SKM-1 (cell line): ENCODE results near the gene FRRS1L.
"Not testable (repeated sequence)": the region's sequence is repeated elsewhere in the genome, so short reads cannot be mapped to it uniquely, and the experiment has no call there.

ENCODE experiments used
- DNase-seq: peaks from one replicate; lab custom pipeline; 2025; ENCODE audit not compliant: unreplicated experiment; lab: John Stamatoyannopoulos, UW

FRRS1L gene

DNA sequence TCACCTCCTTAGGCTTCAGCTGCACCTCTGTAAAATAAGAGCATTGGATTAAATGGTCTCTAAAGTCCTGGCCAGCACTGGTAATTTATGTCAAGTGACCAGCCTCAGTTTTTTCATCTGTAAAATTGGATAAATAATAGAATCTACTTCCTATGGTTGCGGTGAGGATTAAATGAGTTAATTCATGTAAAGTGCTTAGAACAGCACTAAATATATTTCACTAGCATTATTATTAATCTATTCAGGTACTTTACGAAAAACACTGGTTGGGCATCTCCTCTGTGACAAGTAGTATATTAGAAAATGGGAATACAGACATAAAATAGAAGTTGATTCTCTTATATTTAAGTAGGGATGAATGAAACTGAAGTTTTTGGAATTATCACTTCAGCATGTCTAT, 33.5 kb downstream of the FRRS1L start:
- no peak for DNase-seq

DNA sequence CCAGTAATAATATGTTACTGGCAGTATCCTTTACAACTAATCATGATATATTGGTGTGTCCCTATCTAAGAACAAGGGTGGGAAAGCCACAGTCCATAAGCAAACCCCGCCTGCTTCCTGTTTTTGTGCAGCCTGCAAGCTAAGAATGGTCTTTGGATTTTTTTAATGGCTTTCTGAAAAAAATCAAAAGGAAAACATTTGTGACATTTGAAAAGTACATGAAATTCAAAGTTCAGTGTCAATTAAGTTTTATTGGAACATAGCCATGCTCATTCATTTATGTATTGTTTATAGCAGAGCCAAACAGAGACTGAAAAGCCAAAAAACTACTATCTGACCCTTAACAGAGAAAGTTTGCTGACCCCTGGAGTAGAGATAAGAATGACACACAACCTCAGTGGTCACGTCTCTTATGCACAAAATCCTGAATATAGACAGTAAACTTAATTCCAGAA, 34.5 kb downstream of the FRRS1L start:
- DNase-seq: no peak

DNA sequence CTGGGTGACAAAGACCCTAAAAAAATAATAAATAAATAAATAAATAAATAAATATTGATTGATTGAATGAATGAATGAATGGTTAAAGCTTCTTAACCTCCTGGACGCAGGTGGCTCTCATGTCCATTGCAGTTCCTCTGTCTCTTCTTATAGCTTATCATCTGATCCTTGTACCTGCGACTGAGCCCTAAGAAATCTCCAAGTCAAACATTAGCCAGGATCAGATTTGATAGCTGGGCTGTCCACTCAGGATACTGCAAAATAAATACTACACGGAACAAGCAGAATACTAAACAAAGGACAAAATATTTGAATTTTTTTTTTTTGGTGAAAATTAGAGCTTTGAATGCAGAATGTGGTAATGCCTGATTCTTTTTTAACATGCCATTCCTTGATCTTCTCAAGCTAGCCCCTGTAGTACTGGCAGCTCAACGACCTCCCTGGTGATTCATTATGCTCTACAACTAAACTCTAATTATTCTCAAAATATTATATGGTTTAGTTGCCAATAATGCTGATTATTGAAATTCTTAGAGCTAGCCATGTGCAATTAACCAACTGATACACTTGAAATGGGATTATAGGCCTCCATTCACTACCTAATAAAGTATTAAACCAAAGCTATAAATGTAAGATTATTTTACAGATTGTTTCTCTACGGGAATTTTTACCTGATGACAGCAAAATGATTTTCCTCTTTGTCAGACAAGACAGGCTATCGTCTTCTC, 37.4 kb downstream of the FRRS1L start:
- no peak for DNase-seq

DNA sequence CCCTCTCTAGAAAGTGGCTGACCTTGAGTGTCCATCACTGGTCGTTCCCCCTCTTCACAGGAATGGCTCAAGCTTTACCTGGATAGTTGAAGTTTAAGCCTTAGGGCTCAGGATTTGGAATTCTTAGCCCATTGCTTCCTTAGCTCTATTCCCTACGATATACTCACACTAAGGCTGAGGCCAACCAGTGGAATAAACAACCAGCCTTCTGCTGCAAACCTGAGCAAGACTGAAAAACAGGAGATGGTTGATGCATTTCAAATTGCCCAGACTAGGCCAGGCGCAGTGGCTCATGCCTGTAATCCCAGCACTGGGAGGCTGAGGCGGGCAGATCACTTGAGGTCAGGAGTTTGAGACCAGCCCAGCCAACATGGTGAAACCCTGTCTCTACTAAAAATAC, 40.4 kb downstream of the FRRS1L start:
- not testable (repeated sequence) for DNase-seq

DNA sequence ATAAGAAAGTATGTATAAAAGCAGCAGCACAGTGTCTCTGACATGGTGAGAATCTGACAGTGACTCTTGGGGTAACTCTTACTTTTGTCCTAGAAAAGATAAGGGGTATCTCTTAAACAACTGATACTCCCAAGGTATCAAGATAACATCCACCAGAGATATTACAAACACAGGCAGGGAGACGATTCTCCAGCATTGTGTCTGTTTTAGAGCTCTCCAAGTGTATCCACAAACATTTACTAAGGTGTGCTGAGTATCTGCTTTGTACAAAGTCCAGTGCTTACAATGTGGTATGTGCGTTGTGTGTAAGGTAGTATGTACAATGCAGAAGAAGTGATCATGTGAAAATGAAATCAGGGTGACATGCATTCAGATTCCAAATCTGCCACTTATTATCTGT, 42.9 kb downstream of the FRRS1L start:
- DNase-seq: no peak

DNA sequence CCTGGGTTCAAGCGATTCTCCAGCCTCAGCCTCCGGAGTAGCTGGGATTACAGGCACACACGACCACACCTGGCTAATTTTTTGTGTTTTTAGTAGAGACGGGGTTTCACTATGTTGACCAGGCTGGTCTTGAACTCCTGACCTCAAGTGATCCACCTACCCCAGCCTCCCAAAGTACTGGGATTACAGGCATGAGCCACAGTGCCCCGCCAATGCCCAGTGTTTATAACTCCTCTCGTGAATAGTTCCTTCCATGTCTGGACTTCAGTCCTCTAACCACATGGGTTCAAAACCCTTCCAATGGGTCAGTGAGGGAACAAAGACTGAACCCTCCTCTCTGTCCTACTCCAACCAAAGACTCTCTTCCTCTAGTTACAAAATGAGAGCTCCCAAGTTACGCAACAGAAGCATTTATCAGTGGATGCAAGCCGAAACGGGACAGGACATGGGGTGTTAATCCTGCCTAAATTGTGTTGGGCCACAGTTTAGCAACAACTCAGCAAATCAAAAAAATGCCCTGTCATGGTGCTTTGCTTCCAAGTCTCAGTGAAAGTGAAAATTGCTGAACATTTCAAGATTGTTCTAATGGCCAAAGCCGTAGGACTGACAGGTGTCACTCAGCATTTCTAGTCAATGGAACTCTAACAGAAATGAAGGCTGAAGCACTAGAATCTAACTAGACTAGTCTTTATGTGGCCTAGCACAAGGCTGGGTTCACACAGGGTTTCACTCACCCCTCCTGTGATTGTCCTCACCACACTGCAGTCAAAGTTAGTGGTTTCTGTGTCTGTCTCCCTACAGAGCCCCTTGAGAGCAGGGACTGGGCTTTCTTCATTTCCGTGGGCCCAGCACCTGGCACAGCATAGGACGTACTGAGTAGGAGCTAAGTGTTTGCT, 44.1 kb downstream of the FRRS1L start:
- DNase-seq: no peak

DNA sequence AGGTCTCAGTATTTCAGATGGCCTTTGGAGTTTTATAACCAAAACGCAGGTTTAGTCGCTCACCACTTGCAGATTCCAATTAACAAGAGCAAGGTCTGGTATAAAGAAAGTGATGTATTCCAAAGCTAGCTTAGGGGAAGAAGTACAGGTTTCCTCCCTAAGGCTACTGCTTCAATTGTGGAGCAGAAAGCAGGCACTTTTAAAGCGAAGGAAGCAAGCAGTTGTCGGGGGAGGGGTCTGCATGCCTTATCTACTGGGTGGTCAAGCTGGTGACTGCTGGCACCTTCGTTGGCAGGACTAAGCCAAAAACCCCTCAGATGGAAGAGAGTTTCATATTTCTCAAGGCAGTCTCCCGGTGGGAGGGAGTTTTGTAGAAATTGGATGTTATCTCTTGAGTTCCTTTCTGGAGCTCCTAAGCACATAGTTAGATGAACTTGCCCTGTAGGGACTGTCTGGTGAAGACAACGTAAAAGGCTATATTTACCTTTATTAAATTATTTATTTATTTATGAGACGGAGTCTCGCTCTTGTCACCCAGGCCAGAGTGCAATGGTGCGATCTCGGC, 45.7 kb downstream of the FRRS1L start:
- DNase-seq: no peak

DNA sequence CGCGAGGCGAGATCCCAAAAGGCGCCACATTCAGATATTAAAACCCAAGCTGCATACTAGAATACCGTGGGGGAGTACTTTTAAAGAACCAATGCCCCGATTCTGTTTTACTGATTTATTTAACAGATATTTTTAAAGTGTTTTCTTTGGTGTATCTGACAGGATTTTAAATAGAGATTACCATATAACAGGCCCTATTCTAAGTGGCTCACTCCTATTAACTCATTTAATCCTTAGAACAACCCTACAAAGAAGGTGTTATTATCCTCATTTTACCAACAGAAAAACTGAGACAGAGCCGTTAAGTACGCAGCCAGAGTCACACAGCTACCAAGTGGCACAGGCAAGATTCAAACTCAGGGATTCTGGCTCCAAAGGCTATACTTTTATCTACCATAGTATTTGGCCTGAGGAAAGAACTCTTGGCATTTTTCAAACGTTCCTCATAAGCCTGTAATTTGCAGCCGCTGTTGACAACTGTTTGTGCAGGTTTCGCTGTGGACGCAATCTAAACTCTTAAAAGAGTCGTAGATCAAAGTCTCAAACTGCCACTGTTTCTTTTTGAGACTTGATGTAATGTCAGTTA, 46.8 kb downstream of the FRRS1L start:
- DNase-seq: no peak

DNA sequence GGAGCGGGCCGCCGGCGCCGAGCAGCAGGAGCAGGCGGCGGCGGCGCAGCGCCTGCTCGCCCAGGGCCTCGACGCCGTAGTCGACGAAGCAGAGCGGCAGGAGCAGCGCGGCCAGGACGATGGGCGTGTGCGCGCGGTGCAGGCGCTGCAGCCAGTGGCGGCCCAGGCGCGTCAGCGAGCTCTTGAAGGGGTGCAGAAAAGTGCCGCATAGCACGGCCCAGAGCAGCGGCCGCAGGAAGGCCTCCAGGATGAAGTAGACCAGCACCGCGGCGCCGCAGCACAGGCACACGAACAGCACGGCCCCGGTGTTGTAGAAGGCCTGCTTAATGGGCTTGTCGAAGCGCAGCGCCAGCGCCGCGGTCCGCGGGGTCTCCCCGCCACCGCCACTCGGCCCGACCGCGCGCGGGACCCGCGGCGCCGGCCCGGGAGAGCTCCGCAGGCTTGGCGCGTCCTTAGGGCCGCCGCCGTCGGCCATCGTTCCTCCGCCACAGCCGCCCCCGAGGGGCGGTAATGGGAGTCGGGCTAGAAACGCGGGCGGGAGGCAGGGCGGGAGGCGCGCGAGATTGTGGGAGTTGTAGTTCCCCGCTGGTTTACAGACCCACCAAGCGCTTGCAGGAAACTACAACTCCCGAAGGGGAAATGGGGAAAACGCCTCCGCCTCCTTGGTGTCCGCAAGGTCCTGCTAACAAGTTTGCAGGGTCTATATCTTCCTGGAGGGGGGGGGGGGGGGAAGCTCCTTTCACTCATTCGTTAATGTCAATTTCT, 47.4 kb downstream of the FRRS1L start, which contains the start of gene TMEM245:
TMEM245 (minus strand) TSS at position 509 of the 765 bp plus-strand sequence; CDS start at position 475, 34 bp downstream.
- DNase-seq: peak; percentile 41

DNA sequence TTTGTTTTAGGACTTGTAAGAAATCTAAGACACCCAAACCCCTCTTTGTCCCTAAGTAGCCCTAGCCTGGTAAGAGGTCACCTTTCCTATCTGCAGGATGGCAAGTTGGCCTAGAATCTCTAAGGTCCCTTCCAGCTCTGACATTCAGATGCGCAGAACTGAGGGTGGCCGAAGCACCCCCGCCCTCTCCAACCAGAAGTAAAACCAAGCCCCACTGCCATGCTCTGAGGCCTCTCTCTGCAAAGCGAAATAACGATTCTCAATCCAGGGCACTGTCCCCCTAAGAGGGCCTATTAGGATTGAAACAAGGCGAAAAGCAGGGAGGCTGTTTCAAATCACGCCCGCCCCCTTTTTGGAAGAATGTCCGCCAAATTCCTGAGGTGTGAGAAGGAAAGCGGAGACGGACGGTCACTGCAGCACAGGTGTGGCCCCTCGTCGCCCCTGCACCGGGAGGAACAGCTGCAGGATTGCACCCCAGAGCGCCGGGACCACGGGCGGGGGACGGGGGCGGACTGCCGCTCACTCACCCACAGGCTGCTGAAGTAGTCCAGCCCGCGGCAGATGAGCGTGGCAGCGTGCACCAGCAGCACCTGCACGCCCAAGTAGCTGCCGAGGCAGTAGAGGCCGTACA, 48.1 kb downstream of the FRRS1L start:
- no peak for DNase-seq

DNA sequence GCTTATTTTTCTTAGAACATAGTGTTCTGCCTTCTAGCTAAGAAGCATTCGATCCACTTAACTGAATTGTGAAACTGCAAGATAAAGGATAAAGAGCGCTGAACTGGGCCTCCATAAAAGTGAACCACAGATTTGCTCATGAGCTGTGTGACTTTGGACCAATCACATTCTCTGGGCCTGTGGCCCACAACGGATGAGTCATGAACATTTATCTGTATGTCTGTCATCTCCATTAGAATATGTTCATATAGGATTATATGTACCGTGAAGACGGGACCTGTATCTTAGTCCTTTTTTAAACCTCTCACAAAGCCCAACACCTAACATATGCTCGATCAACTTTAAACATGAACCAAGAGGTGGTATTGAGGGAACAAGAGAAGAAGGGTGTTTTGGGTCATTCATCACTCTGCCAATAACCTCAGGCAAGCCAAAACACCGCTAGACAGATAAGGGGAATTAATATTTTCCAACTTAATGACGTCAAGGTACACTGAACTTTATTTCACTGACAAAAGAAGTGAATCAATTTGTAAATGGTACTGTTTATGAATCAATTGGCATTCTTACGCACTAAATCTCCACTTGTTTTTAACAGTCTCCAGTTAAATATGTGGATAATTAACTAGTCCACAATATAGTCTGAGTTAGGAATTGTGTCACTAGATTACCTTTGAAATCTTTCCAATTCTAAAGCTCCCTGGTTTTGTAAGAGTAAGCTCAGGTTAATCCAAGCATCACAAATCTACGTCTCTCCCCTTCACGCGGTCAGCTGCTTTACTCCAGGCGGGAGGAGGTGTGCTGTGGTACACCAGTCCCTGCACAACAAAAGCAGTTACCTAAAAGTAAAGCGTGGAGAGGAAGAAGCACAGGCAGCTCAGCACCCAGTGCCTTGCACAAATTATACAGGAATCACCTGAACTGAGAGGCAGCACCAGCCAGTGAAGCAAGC, 48.9 kb downstream of the FRRS1L start:
- no peak for DNase-seq

DNA sequence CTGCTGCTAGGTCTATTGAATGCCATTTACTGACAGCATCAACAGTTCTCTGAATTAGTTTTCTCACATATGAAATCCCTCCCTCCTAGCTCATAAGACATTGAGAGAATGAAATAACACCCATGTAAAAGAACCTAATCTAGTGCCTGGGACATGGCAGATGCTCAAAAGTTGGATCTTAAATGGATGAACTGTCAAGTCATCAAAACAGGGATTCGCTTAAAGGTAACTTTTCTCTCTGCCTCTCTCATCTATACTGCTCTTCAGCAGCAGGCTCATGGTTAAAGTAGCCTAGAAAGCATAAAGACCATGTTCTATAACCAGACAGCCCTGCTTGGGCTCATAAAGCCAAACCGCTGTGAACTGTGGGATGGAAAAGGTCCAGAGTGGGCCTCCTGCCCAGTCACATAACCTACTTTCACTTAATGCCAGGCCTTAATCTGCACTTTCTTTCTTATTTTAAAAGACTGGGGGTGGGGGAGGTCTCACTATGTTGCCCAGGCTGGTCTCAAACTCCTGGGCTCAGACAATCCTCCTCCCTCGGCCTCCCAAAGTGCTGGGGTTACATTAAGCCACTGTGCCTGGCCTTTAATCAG, 51.0 kb downstream of the FRRS1L start:
- no peak for DNase-seq

DNA sequence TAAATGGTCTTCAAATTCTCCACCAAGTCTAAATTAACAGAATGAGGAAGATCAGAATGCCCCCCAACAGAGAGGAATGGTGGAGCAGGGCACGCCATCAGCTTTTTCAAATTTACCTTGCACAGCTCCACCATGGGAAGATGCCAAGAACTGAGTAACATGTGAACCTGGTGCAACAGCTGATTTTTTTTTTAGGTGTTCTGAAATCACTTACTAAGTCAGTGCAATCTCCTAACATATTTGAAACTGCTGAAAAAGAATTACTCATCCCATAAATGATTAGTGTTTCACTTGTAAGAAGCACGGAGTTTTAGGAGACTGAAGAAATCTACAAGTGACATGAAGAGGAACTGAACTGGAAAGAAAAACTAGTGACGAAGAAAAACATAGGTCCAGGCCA, 52.4 kb downstream of the FRRS1L start:
- DNase-seq: no peak

DNA sequence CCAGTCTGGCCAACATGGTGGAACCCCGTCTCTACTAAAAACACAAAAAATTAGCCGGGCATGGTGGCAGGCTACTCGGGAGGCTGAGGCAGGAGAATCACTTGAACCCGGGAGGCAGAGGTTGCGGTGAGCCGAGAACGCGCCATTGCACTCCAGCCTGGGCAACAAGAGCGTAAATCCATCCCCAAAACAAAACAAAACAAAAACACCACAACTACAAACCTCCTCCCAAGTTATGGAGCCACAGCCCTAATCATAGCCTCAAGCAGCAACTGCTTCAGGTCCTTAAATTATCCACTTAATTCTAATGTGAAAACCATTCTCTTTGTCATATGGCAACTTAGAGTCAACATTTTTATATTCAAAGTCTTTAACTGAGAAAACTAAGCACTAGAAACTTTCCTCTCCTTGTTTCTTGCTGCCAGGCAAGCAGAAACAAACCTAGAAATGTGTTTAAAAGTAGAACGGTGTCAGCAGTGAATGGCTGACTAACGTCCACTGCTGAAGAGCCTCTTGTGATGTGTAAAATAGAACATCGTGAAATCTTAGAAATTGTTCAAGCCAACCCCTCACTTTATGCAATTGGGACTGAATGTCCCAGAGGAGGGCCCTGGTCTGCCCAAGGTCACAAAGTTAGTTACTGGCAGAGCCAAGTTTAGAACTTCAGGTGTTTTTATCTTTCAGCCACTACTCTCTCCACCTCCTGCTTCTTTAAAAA, 53.0 kb downstream of the FRRS1L start:
- no peak for DNase-seq

DNA sequence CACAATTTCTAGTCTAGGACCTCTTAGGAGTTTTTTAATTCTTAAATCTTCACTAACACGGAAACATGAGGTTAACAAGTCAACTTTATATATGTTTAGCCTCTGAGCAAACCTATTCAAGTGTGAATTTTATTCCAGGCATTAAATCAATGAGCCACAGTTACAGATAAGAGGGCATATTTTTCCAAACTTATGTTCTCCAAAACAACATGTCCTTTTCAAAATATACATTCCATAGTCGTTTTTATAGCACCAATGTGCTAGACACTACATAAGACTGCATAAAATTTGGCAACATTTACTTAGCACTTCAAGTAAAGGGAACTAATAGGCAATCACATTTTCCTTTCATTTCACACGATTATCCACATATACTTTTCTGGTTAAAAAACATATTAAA, 53.8 kb downstream of the FRRS1L start:
- no peak for DNase-seq

DNA sequence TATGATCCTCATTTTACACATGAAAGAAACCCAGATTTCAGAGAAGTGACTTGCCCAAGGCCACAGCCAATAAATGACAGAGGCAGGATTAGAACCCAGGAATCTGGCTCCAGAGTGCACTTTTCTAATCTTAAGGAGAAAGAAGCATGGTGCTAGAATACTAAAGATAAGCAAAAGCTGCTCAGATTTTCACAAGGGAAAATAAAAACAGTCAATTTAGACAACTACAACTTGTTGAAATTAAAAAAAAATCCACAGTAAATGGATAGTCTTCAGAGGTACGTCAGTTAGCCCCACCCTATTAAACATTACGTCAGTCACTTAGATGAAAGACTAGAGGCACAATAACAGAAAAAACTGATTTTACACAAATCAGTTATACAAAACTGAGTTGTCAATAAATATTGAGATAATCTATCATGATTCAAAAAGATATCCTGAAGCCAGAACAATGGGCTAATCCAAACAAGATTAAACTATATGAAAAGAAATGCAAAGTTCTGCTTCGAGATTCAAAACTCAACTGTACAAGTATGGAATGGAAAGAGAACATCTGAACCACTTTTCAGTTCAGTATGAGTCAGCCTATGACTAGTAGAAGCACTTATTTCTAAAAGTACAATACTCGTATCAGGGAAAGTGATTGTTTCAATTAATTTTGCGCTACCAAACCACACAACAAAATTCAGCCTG, 56.6 kb downstream of the FRRS1L start:
- DNase-seq: no peak

DNA sequence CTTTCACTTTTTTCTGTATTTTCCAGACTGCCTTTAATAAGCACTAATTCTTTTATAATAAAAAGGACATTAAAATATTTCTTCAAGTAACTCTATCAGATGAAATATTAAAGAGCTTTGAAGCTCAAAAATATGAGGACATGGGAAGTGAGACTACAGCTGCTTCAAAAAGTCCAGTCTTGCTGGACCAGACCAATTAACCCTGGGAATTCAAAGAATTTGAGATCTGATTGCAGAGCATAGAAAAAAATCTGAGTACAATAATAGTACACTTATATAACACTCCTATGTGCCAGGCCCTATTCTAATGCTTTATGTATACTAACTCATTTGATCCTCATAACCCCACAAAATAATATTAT, 57.1 kb downstream of the FRRS1L start:
- DNase-seq: no peak

DNA sequence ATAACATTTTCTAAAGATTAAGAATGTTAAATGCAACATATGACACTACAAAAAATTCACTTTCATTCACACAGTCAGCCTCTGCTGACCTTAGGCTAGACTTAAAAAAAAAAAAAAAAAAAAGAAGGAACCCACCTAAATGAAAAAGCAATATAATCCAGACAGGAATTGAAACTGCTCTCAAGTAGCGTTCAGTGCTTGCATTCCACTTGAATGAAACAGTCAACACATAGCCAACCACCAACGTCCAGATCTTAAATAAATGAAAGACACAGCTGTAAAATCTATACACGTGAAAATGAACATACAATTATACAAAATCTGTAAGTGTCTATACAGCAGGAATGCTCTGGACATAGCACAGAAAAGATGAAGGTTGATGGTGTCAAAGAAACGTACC, 58.7 kb downstream of the FRRS1L start:
- DNase-seq: no peak
